CD4-positive, alpha-beta T cell treated with Interleukin-10 for 1 hour (primary cell): Measurements from ENCODE around the gene HNRNPA3.
"Not testable (repeated sequence)": the region's sequence is repeated elsewhere in the genome, so short reads cannot be mapped to it uniquely, and the experiment has no call there.

Experiments
- DNase-seq: peaks from one replicate; pipeline ENCODE4 v3.0.0-alpha.2; 2020

HNRNPA3 gene

DNA sequence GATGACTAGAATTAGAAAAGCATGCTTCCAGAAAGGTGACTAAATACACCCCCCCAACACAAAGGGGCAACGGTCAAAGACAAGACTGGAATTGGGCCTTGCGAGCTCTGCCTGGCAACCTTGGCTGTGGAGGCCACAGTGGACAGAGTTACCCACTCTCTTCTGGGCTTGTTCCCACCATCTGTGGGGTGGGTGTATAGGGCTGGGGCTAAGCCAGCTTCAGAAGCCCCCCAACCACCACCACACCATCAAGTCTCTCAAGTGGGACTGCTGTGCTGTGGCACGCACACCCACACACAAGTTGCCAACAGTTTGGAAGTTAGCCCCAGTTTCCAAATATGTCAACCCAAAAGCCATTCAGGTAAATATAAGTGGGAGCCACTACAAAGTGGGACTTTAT lies 44.1 kb downstream of the HNRNPA3 start:
- no peak for DNase-seq

GRCh38 chr2:177257471-177257870 lies 44.9 kb downstream of the HNRNPA3 start:
- no peak for DNase-seq

DNA sequence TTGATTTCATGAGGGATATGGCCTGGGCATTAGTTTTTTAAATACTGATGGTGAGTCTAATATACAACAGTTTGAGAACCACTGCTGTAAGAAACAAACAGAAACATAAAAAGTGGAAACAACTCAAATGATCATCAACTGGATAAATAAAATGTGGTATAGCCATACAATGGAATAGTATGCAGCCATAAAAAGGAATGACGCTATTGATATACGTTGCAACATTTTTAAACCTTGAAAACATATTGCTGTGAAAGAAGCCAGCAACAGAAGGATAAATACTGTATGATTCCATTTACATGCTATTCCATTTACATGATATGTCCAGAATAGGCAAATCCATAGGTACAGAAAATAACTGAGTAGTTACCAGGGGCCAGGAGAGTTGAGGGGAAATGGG lies 45.5 kb downstream of the HNRNPA3 start:
- DNase-seq = no peak

DNA sequence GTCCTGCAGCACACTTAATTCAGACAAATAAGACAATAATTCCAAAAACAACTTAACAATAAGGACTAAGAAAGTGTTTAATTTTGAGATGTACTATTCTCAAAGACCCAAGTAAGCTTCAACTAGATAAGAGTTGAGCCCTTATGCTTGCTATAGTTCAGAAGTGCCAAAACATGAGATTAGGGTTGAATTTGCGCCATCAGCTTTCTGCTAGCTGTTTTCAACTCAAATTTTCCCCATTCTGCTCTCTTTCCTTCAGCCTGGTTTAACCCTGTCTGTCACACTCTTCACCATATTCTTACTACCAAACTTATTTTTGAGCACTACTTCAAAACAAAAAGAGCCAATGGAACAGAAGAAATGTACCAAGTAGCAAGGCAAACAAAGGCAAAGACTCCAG lies 47.8 kb downstream of the HNRNPA3 start:
- DNase-seq = no peak

DNA sequence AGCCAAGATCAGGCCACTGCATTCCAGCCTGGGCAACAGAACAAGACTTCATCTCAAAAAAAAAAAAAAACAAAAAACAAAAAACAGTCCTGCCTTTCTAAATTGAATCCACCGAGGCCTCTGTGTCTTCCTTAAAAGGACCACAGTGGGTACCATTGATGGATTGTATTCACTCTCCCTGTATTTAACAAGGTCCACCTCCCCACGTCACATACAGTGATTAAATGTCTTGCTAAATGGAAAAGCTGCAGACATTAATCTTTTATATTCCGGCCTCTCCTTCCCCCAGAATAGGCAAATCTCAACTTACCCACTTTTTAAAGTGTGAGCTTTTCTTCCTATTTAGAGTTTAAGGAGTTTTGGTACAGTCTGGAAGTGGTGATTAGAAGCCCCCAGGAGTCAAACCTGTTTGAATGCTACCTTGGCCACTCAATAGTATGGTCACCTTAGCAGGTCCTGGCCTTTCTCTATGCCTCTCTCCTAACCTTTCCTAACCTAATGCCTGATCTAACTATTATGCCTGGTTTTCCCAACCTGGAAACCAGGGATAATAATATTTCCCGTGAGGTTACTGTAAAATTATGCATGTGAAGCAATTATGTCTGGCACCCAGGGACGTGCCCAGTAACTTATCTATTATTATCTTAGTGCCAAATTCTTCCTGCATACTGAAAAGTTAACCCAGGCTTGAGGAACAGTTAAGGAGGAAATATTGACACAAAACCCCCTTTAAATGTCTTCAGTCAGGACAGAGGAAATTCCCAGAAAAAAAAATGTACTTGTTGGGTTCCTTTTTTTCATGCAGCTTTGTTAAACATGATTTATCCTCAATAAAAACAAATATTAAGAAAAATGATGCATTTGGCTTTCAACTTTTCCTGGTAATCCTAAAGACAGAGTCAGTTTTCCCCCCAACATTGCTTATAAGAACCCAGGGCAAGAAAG lies 48.8 kb downstream of the HNRNPA3 start:
- no peak for DNase-seq

DNA sequence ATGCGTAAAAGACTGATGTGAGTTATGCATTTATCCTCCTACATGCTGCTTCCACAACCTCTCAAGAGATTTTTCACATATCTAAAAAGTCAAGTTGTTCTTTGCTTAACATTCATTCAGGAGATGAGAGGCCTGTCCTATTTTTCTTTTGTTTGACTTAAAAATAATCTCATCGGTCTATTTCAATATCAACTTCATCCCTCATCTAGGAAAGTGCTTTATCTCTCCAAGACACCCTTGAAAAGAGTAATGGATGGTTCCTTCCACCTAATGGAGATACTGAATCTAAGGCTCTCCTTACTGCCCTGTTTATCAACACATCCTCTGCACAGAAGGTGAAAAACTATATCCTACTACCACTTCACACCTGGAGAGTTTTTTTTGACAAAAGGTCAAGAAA lies 49.5 kb downstream of the HNRNPA3 start:
- DNase-seq = no peak

GRCh38 chr2:177262958-177263450 lies 50.4 kb downstream of the HNRNPA3 start:
- no peak for DNase-seq

DNA sequence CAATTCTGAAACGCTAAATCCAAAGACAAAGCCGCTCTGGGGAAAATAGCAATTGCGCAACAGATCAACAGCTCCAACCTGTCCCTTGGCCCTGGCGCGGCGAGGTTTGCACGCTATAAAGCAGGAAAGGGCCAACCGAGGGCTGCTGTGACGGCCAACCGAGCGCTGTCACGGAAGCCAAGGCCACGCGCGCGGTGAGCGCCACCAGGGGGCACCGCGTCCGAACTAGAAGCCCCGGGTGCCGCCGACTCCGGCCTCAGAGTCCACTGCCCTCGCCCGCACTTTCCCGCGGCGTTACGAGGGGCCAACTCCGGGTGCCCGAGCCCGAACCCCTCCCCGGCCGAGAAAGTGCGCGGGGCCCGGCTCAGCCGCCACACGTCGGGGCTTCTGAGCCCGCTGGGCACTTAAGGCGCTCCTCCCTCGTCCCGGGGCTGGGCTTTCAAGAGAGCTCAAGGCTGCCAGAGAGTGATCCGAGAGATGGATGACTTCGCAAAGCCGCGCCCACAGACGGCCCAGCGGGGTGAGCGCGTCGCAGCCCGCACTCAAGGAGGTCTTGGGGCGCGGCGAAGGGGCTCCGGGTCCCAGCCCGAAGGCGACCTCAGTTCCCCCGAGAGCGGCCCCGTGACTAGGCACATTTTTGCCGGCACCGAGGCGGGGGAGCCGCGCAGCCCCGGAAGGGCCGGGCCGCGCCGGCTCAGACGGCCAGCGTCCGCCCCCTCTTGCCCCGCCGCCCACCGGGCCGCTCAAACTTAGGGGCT lies 51.0 kb downstream of the HNRNPA3 start:
- peak; percentile 93 for DNase-seq

- no peak for DNase-seq
Observed at GRCh38 chr2:177264209-177264692, 51.7 kb downstream of the HNRNPA3 start.

GRCh38 chr2:177264693-177265587 lies 52.3 kb downstream of the HNRNPA3 start, which contains the start of gene NFE2L2:
NFE2L2 (minus strand) TSS chr2:177264727; CDS start chr2:177264576, 151 bp downstream.
- peak; percentile 93 for DNase-seq

GRCh38 chr2:177265824-177266817 lies 53.5 kb downstream of the HNRNPA3 start:
- DNase-seq = peak; percentile 49

DNA sequence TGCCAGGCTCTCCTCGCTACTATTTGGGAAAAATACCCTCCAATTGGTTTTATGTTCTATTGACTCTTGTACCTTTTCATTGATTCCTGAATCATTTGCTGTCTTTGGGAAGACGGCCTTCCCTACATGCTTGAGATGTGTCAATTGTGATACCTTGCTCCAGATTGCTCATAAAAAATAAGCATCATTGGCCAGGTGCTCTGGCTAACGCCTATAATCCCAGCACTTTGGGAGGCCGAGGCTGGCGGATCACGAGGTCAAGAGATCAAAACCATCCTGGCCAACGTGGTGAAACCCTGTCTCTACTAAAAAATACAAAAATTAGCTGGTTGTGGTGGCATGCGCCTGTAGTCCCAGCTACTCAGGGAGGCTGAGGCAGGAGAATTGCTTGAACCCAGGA lies 54.4 kb downstream of the HNRNPA3 start:
- DNase-seq = not testable (repeated sequence)

DNA sequence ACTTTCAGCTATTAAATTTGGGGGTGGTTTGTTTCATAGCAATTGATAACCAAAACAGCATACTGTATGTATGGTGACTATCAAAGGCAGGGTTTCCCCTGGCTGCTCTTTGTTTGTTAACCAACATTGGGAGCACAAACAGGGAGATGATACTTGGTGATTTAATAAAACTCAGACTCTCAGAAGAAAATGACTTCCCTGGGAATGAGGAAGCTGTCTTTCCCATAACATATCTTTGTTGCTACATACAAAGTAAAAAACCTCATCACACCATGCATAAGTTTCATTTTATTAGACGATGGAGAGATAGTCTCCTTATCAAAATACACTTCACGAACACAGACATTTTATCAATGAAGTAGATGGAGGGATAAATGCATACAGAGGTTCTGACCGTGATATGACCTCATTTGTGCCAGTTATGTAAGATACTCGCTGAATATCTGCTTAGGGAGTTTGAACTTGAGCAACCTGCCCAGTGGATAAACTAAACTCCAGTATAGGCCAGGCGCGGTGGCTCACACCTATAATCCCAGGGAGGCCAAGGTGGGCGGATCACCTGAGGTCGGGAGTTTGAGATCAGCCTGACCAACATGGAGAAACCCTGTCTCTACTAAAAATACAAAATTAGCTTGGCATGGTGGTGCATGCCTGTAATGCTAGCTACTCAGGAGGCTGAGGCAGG lies 55.7 kb downstream of the HNRNPA3 start:
- DNase-seq = no peak

- DNase-seq = no peak
Observed at GRCh38 chr2:177268901-177269300, 56.3 kb downstream of the HNRNPA3 start.

GRCh38 chr2:177270531-177270930 lies 57.9 kb downstream of the HNRNPA3 start:
- DNase-seq = no peak

DNA sequence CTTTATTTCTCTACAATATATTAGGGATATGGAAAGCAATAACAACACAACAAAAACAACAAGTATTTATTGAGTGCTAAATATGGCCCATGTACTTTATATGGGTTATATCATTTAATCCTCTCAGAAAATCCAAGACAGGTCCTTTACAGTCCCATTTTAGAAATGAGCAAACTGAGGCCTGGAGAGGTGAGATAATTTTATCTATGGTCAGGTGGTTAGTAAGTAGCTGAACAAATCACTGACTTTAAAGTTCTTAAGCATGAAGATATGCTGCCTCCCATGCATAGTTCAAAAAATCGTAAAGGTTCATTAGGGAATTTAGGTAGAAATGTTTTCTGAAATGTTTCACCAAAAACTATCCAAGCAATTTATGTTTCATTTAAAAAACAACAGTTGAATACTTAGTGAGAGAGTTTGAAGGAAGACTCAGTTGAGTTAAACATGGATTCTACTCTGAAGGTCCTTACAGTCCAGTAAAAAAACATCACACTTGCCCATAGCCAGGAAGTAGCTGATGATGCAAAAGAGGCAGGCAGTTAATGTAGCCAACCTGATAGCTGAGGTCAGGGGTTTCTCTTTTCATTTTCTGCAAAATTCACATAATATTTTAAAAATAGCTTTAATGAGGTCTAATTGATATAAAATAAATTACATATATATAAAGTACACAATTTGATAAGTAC lies 59.5 kb downstream of the HNRNPA3 start:
- DNase-seq = no peak

GRCh38 chr2:177272765-177273164 lies 60.2 kb downstream of the HNRNPA3 start:
- DNase-seq = no peak

DNA sequence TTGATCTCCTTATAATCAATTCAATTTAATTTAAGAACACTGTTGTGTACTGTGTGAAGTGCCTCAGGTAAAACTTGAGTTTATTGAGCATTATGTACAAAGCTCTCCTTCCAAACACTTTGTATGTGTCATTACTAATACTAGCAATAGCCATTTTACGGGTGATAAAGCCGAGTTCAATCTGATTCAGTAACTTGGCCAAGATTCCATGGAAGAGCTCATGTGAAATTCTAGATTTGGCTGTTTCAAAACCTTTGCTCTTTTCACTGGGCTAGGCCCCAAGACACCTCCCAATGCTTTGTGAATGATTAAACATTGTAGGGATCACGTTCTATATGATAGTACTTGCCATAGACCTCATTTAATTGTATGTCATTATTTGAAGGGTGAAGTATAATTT lies 60.8 kb downstream of the HNRNPA3 start:
- no peak for DNase-seq
